HCT116 (cell line): ENCODE data around the gene SCN2A. TPM values are rescaled to one million over a fixed set of nuclear protein-coding genes. Genes with fewer than 3 reads are reported as not detected.

Experiments
- ATAC-seq: fragments of 200-7000 bp; cut with Tn5 transposase; 2 replicates; pipeline ENCODE4 v1.9.1; 2020; ENCODE audit warnings: mild to moderate bottlenecking, moderate library complexity
- BruUV-seq: library from RNA; stranded (reverse); fragments of 400-500 nt; replicated peaks from 2 replicates; lab custom pipeline; 2021; lab: Mats Ljungman, UMichigan
- CTCF ChIA-PET: fragments of 300-600 bp; sonication (Branson Sonifier 250); formaldehyde crosslinking; loops from one replicate; lab custom pipeline; 2021; ENCODE audit warnings: antibody characterized with exemption; lab: Charles Lee
- POLR2A ChIA-PET: fragments of 300-600, 350-600 bp; sonication (Branson Sonifier 250); formaldehyde crosslinking; loops from one replicate; lab custom pipeline; 2021; ENCODE audit warnings: antibody characterized with exemption; lab: Charles Lee
- RAD21 ChIA-PET, 2 experiments: fragments of 300-600 bp; sonication (Branson Sonifier 250); formaldehyde crosslinking; loops; one replicate each; lab custom pipeline; 2023; ENCODE audit warnings: low total read pairs in 2 of 2; ENCODE audit not compliant: uncharacterized antibody in 2 of 2, unreplicated experiment in 2 of 2, low non-redundant PET in 1 of 2; lab: Charles Lee
- DNase-seq: peaks from one replicate; pipeline ENCODE4 v3.0.0-alpha.2; 2010; ENCODE audit warnings: low read depth, low spot score
- H2AFZ ChIP-seq: fragments of 200-600 bp; shearing (Covaris generic), sonication (generic); 2 replicates; pipeline ENCODE4 v1.6.1; 2017; ENCODE audit warnings: low read depth, mixed run types, mixed read lengths, antibody characterized with exemption, low read length; ENCODE audit not compliant: poor library complexity, severe bottlenecking
- H3K27ac ChIP-seq: 2 replicates; pipeline ENCODE4 v1.5.1; 2012; ENCODE audit warnings: low read depth, low read length
- H3K27me3 ChIP-seq: fragments of 200-600 bp; sonication (generic); 2 replicates; pipeline ENCODE4 v1.6.1; 2016; ENCODE audit warnings: mixed run types, low read length, mixed read lengths; ENCODE audit not compliant: insufficient read depth
- H3K36me3 ChIP-seq, 2 experiments: fragments of 200-500 bp in 1 of 2; fragments of 200-600 bp in 1 of 2; sonication (Bioruptor generic) in 1 of 2; sonication (generic) in 1 of 2; 2 replicates each; pipeline versions ENCODE4 v1.5.1 to v1.6.1; 2014 to 2016; ENCODE audit warnings: low read length in 2 of 2, inconsistent platforms in 1 of 2, mixed read lengths in 1 of 2, mixed run types in 1 of 2; ENCODE audit not compliant: insufficient read depth in 2 of 2, control insufficient read depth in 1 of 2
- H3K4me1 ChIP-seq, 2 experiments: fragments of 200-600 bp in 1 of 2; sonication (generic) in 1 of 2; 2 replicates each; pipeline versions ENCODE4 v1.5.1 to v1.6.1; 2012 to 2017; ENCODE audit warnings: low read length in 2 of 2, inconsistent platforms in 1 of 2, mild to moderate bottlenecking in 1 of 2, mixed read lengths in 1 of 2, mixed run types in 1 of 2, moderate library complexity in 1 of 2; ENCODE audit not compliant: insufficient read depth in 2 of 2, control insufficient read depth in 1 of 2
- H3K4me2 ChIP-seq: fragments of 200-600 bp; sonication (generic); 2 replicates; pipeline ENCODE4 v1.6.1; 2017; ENCODE audit warnings: mixed run types, low read length, mixed read lengths
- H3K4me3 ChIP-seq, 2 experiments: fragments of 200-600 bp in 1 of 2; sonication (generic) in 1 of 2; replicated peaks in 1 of 2; 2 replicates each; pipeline ENCODE4 v1.5.1; 2011 to 2016; ENCODE audit warnings: low read length in 2 of 2, control low read depth in 1 of 2, low read depth in 1 of 2, mild to moderate bottlenecking in 1 of 2, mixed read lengths in 1 of 2, mixed run types in 1 of 2
- H3K79me2 ChIP-seq: fragments of 200-600 bp; sonication (generic); 2 replicates; pipeline ENCODE4 v1.6.1; 2017; ENCODE audit warnings: mild to moderate bottlenecking, mixed run types, low read length, moderate library complexity, mixed read lengths; ENCODE audit not compliant: insufficient read depth
- H3K9ac ChIP-seq: fragments of 200-600 bp; sonication (generic); 2 replicates; pipeline ENCODE4 v1.6.1; 2016; ENCODE audit warnings: low read length, mixed read lengths
- H3K9me2 ChIP-seq: fragments of 200-600 bp; sonication (generic), shearing (Covaris generic); 2 replicates; pipeline ENCODE4 v1.6.1; 2017; ENCODE audit warnings: mixed run types, mild to moderate bottlenecking, moderate library complexity; ENCODE audit not compliant: insufficient read depth
- H3K9me3 ChIP-seq, 2 experiments: fragments of 200-500 bp in 1 of 2; fragments of 200-600 bp in 1 of 2; sonication (Bioruptor generic) in 1 of 2; sonication (generic) in 1 of 2; 2 replicates each; pipeline ENCODE4 v1.6.1; 2014 to 2017; ENCODE audit warnings: low read length in 2 of 2, mixed read lengths in 2 of 2, inconsistent platforms in 1 of 2, low read depth in 1 of 2, mild to moderate bottlenecking in 1 of 2, mixed run types in 1 of 2, moderate library complexity in 1 of 2; ENCODE audit not compliant: control insufficient read depth in 1 of 2, insufficient read depth in 1 of 2
- H4K20me1 ChIP-seq: fragments of 200-600 bp; sonication (generic), shearing (Covaris generic); 2 replicates; pipeline ENCODE4 v1.6.1; 2017; ENCODE audit warnings: mixed run types, mild to moderate bottlenecking, moderate library complexity; ENCODE audit not compliant: insufficient read depth
- ATF3 ChIP-seq: IDR thresholded peaks from 2 replicates; pipeline ENCODE4 v1.6.1; 2012
- CEBPB ChIP-seq: IDR thresholded peaks from 2 replicates; pipeline ENCODE4 v1.6.1; 2012; ENCODE audit warnings: low read depth
- ELF1 ChIP-seq: IDR thresholded peaks from 2 replicates; pipeline ENCODE4 v1.6.1; 2012; ENCODE audit warnings: low read depth, borderline replicate concordance
- FOSL1 ChIP-seq: IDR thresholded peaks from 2 replicates; pipeline ENCODE4 v1.6.1; 2012; ENCODE audit warnings: low read depth
- JUND ChIP-seq: IDR thresholded peaks from 2 replicates; pipeline ENCODE4 v1.6.1; 2012
- POLR2A ChIP-seq: IDR thresholded peaks from 2 replicates; pipeline ENCODE4 v1.7.0; 2011; ENCODE audit warnings: borderline replicate concordance; ENCODE audit not compliant: insufficient read depth, insufficient read length; ENCODE audit errors: extremely low read depth
- SIN3A ChIP-seq: IDR thresholded peaks from 2 replicates; pipeline ENCODE4 v1.6.1; 2012; ENCODE audit warnings: low read depth
- SRF ChIP-seq: IDR thresholded peaks from 2 replicates; pipeline ENCODE4 v1.6.1; 2012; ENCODE audit warnings: low read depth
- TCF7L2 ChIP-seq: IDR thresholded peaks from 2 replicates; pipeline ENCODE4 v1.7.0; 2011; ENCODE audit warnings: borderline replicate concordance, inconsistent platforms; ENCODE audit not compliant: insufficient read depth, insufficient read length; ENCODE audit errors: extremely low read depth
- intact Hi-C: fragments of 100-400 bp; cut with micrococcal nuclease; formaldehyde crosslinking; loops from 2 replicates; pipeline ENCODE4 v1.10.0; 2022
- total RNA-seq: library from RNA; stranded (reverse); gene quantifications from one replicate; pipeline ENCODE4 v1.2.1, GENCODE V29; 2021; ENCODE audit not compliant: unreplicated experiment
- TF ChIP-seq, protein P1 (sequence below): IDR thresholded peaks from 2 replicates; pipeline ENCODE4 v1.6.1; 2011; ENCODE audit warnings: mild to moderate bottlenecking, low read length, moderate library complexity; ENCODE audit not compliant: insufficient replicate concordance; ENCODE audit errors: extremely low read depth
- TF ChIP-seq, protein P2 (sequence below): IDR thresholded peaks from 2 replicates; pipeline ENCODE4 v1.6.1; 2012; ENCODE audit warnings: low read depth
- TF ChIP-seq, protein P3 (sequence below), 3 experiments: fragments of 200-600 bp in 1 of 3; sonication (generic) in 1 of 3; IDR thresholded peaks in 2 of 3; conservative IDR thresholded peaks in 1 of 3; 2 replicates each; pipeline ENCODE4 v1.5.1; 2012 to 2017; ENCODE audit warnings: low read depth in 2 of 3, low read length in 2 of 3, antibody characterized with exemption in 1 of 3, borderline replicate concordance in 1 of 3, control low read depth in 1 of 3, mild to moderate bottlenecking in 1 of 3, mixed read lengths in 1 of 3, mixed run types in 1 of 3, moderate library complexity in 1 of 3; ENCODE audit not compliant: insufficient read depth in 1 of 3

The SCN2A gene
- total RNA-seq, 1 experiment from 2014 or later, result 0.25 TPM

DNA sequence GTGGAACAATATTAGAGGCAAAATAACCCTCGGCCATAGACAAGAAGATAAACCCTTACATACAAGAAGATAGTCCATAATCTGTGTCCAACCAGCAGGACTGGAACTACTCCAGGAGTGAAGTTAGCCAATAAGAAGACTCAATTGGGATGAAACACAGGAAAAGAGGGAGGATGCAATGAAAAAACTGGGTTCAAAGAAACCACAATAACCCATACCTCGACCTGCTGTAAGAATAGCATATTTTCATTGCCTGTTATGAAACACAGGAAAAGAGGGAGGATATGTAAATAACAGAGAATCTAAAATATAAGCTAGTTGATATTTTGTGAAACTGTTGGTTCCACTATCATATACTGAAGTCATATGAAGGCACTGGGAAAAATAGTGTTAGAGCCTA is 143.1 kb downstream of the SCN2A start:
- no peak overlapping the region for H3K9ac ChIP-seq
- H2AFZ ChIP-seq, result no peak overlapping the region
- intact Hi-C loops, result no loop called here
- no peaks in the 10 kb centered on the region for H3K4me1 ChIP-seq
- H3K4me2 ChIP-seq, result no peak overlapping the region
- no peak for DNase-seq
- CTCF ChIA-PET, result no interaction called here
- BruUV-seq, result no TSS peak
- no peaks in the 10 kb centered on the region for H3K9me2 ChIP-seq
- H3K79me2 ChIP-seq, result no peaks in the 10 kb centered on the region
- no peaks in the 10 kb centered on the region for H3K36me3 ChIP-seq
- no peaks in the 10 kb centered on the region for H3K9me3 ChIP-seq
- TF ChIP-seq JUND, result no peak
- TF ChIP-seq FOSL1, result no peak
- no peak for TF ChIP-seq SRF
- no peak for TF ChIP-seq POLR2A
- TF ChIP-seq, protein P1, sequence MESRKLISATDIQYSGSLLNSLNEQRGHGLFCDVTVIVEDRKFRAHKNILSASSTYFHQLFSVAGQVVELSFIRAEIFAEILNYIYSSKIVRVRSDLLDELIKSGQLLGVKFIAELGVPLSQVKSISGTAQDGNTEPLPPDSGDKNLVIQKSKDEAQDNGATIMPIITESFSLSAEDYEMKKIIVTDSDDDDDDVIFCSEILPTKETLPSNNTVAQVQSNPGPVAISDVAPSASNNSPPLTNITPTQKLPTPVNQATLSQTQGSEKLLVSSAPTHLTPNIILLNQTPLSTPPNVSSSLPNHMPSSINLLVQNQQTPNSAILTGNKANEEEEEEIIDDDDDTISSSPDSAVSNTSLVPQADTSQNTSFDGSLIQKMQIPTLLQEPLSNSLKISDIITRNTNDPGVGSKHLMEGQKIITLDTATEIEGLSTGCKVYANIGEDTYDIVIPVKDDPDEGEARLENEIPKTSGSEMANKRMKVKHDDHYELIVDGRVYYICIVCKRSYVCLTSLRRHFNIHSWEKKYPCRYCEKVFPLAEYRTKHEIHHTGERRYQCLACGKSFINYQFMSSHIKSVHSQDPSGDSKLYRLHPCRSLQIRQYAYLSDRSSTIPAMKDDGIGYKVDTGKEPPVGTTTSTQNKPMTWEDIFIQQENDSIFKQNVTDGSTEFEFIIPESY, result no peak
- TF ChIP-seq, all 23 proteins: peak for 0
- RAD21 ChIA-PET, result no interaction called here
- no peaks in the 10 kb centered on the region for H4K20me1 ChIP-seq
- no peak for ATAC-seq
- POLR2A ChIA-PET, result no interaction called here
- H3K27me3 ChIP-seq, result peaks cover 31% of the 10 kb centered on the region; the same call in 1 of the 2 replicates
- H3K27ac ChIP-seq, result no peak overlapping the region
- no peak overlapping the region for H3K4me3 ChIP-seq

DNA sequence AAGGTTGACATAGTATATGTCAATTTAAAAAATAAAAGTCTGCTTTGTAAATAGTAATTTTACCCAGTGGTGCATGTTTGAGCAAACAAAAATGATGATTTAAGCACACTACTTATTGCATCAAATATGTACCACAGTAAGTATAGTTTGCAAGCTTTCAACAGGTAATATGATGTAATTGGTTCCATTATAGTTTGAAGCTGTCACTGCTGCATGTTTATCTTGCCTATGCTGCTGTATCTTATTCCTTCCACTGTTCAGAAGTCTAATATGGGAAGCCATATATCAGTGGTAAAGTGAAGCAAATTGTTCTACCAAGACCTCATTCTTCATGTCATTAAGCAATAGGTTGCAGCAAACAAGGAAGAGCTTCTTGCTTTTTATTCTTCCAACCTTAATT is 151.7 kb downstream of the SCN2A start:
- BruUV-seq, result no TSS peak
- RAD21 ChIA-PET, result no interaction called here
- DNase-seq, result no peak
- Histone ChIP-seq H3K9me2 (no peaks in the 10 kb centered on the region), H3K79me2 (no peaks in the 10 kb centered on the region), H2AFZ (no peak overlapping the region), H3K4me2 (no peak overlapping the region), H3K4me1 (no peaks in the 10 kb centered on the region), H3K27ac (no peak overlapping the region), H3K4me3 (no peak overlapping the region), H3K9me3 (no peaks in the 10 kb centered on the region), H4K20me1 (no peaks in the 10 kb centered on the region), H3K36me3 (no peaks in the 10 kb centered on the region), H3K27me3 (peaks cover 8% of the 10 kb centered on the region; the same call in 1 of the 2 replicates), H3K9ac (no peak overlapping the region)
- POLR2A ChIA-PET, result no interaction called here
- intact Hi-C loops, result no loop called here
- CTCF ChIA-PET, result no interaction called here
- ATAC-seq, result no peak
- TF ChIP-seq CEBPB (no peak), ELF1 (no peak), POLR2A (no peak), SRF (no peak), TCF7L2 (no peak), ATF3 (no peak), SIN3A (no peak)
- TF ChIP-seq, protein P2, sequence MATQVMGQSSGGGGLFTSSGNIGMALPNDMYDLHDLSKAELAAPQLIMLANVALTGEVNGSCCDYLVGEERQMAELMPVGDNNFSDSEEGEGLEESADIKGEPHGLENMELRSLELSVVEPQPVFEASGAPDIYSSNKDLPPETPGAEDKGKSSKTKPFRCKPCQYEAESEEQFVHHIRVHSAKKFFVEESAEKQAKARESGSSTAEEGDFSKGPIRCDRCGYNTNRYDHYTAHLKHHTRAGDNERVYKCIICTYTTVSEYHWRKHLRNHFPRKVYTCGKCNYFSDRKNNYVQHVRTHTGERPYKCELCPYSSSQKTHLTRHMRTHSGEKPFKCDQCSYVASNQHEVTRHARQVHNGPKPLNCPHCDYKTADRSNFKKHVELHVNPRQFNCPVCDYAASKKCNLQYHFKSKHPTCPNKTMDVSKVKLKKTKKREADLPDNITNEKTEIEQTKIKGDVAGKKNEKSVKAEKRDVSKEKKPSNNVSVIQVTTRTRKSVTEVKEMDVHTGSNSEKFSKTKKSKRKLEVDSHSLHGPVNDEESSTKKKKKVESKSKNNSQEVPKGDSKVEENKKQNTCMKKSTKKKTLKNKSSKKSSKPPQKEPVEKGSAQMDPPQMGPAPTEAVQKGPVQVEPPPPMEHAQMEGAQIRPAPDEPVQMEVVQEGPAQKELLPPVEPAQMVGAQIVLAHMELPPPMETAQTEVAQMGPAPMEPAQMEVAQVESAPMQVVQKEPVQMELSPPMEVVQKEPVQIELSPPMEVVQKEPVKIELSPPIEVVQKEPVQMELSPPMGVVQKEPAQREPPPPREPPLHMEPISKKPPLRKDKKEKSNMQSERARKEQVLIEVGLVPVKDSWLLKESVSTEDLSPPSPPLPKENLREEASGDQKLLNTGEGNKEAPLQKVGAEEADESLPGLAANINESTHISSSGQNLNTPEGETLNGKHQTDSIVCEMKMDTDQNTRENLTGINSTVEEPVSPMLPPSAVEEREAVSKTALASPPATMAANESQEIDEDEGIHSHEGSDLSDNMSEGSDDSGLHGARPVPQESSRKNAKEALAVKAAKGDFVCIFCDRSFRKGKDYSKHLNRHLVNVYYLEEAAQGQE, result no peak
- TF ChIP-seq, protein P3, sequence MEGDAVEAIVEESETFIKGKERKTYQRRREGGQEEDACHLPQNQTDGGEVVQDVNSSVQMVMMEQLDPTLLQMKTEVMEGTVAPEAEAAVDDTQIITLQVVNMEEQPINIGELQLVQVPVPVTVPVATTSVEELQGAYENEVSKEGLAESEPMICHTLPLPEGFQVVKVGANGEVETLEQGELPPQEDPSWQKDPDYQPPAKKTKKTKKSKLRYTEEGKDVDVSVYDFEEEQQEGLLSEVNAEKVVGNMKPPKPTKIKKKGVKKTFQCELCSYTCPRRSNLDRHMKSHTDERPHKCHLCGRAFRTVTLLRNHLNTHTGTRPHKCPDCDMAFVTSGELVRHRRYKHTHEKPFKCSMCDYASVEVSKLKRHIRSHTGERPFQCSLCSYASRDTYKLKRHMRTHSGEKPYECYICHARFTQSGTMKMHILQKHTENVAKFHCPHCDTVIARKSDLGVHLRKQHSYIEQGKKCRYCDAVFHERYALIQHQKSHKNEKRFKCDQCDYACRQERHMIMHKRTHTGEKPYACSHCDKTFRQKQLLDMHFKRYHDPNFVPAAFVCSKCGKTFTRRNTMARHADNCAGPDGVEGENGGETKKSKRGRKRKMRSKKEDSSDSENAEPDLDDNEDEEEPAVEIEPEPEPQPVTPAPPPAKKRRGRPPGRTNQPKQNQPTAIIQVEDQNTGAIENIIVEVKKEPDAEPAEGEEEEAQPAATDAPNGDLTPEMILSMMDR (IDR thresholded peaks at IDR 0.05 in 2 of 3, conservative IDR thresholded peaks at IDR 0.05 in 1 of 3; ENCODE audit: borderline replicate concordance in 1 of 3, insufficient read depth in 1 of 3, low read depth in 2 of 3, low read length in 2 of 3), result no peak
